Thoracic aorta (tissue), 2 donors: ENCODE results near the gene ECHDC1. TPM values are rescaled to one million over a fixed set of nuclear protein-coding genes. Genes with fewer than 3 reads are reported as not detected.

Experiments used
- ATAC-seq: fragments of 150-250 bp; one replicate; pipeline ENCODE4 v1.8.0; 2017; ENCODE audit warnings: low read depth; ENCODE audit not compliant: insufficient number of reproducible peaks, low FRiP score
- DNase-seq: peaks from one replicate; pipeline ENCODE4 v3.0.0-alpha.2; 2020; ENCODE audit warnings: low spot score
- H3K27ac ChIP-seq, 2 donors: fragments of 200-600 bp; sonication (generic); 1 replicate in 1 of 2; 2 replicates in 1 of 2; pipeline ENCODE4 v1.5.1; 2016; ENCODE audit warnings: mild to moderate bottlenecking in 2 of 2, moderate library complexity in 2 of 2
- H3K27me3 ChIP-seq: fragments of 200-600 bp; sonication (generic); replicated peaks from 2 replicates; pipeline ENCODE4 v1.6.0; 2016; ENCODE audit warnings: mild to moderate bottlenecking; ENCODE audit not compliant: insufficient read depth
- H3K36me3 ChIP-seq: fragments of 200-600 bp; sonication (generic); one replicate; pipeline ENCODE4 v1.5.1; 2016
- H3K4me1 ChIP-seq, 2 donors: fragments of 200-600 bp; sonication (generic); 1 replicate in 1 of 2; 2 replicates in 1 of 2; pipeline versions ENCODE4 v1.5.1 to v1.6.0; 2016; ENCODE audit warnings: low read depth in 2 of 2, mild to moderate bottlenecking in 1 of 2; ENCODE audit not compliant: control insufficient read depth in 1 of 2
- H3K4me3 ChIP-seq: fragments of 200-600 bp; sonication (generic); 2 replicates; pipeline ENCODE4 v1.5.1; 2016; ENCODE audit warnings: mild to moderate bottlenecking
- H3K9me3 ChIP-seq: fragments of 200-600 bp; sonication (generic); 2 replicates; pipeline ENCODE4 v1.5.1; 2016
- CTCF ChIP-seq: fragments of 200-600 bp; sonication (generic); IDR thresholded peaks from one replicate; pipeline ENCODE4 v1.5.1; 2019; ENCODE audit warnings: antibody characterized with exemption
- total RNA-seq, 2 donors: library from RNA; depleted of rRNA; stranded (reverse); fragments of >200 nt; gene quantifications; one replicate each; pipeline versions ENCODE4 v1.1.0 to v1.2.3, GENCODE V29; 2016

Gene ECHDC1
- total RNA-seq, 2 donors from 2014 or later: 29.9 to 52.9 TPM

GRCh38 chr6:127263481-127263880 is 79.9 kb downstream of the ECHDC1 start:
- no peak for ATAC-seq
- H3K36me3 ChIP-seq: no peaks in the 10 kb centered on the region
- H3K4me1 ChIP-seq: peaks cover 0 to 6% of the 10 kb centered on the region in 2 donors
- no peak overlapping the region for H3K27ac ChIP-seq
- no peaks in the 10 kb centered on the region for H3K9me3 ChIP-seq
- DNase-seq: no peak
- no peaks in the 10 kb centered on the region for H3K27me3 ChIP-seq
- TF ChIP-seq CTCF: no peak
- H3K4me3 ChIP-seq: no peak overlapping the region

- Histone ChIP-seq H3K27ac (no peak overlapping the region), H3K36me3 (no peaks in the 10 kb centered on the region), H3K4me1 (peaks cover 0 to 5% of the 10 kb centered on the region in 2 donors), H3K4me3 (no peak overlapping the region), H3K9me3 (no peaks in the 10 kb centered on the region), H3K27me3 (no peaks in the 10 kb centered on the region)
- no peak for TF ChIP-seq CTCF
- ATAC-seq: no peak
- DNase-seq: no peak
Observed at GRCh38 chr6:127262896-127263295, 80.5 kb downstream of the ECHDC1 start.

- Histone ChIP-seq H3K4me3 (no peak overlapping the region), H3K4me1 (no peaks in the 10 kb centered on the region), H3K27me3 (no peaks in the 10 kb centered on the region), H3K27ac (no peak overlapping the region), H3K9me3 (no peaks in the 10 kb centered on the region), H3K36me3 (no peaks in the 10 kb centered on the region)
- ATAC-seq (no peak), DNase-seq (no peak)
- TF ChIP-seq CTCF: no peak
Observed at GRCh38 chr6:127255286-127255685, 88.1 kb downstream of the ECHDC1 start.

- H3K9me3 ChIP-seq: no peaks in the 10 kb centered on the region
- DNase-seq: no peak
- no peak for TF ChIP-seq CTCF
- no peak overlapping the region for H3K4me3 ChIP-seq
- H3K36me3 ChIP-seq: no peaks in the 10 kb centered on the region
- H3K4me1 ChIP-seq: no peaks in the 10 kb centered on the region
- no peaks in the 10 kb centered on the region for H3K27me3 ChIP-seq
- ATAC-seq: no peak
- H3K27ac ChIP-seq: no peak overlapping the region
Observed at GRCh38 chr6:127249621-127250020, 93.8 kb downstream of the ECHDC1 start.

GRCh38 chr6:127247114-127248096 is 96.0 kb downstream of the ECHDC1 start:
- H3K9me3 ChIP-seq: no peaks in the 10 kb centered on the region

More at GRCh38 chr6:127247114-127248096, 96.0 kb downstream of the ECHDC1 start:
- no peaks in the 10 kb centered on the region for H3K27me3 ChIP-seq
- H3K4me3 ChIP-seq: no peak overlapping the region
- TF ChIP-seq CTCF: no peak
- no peak overlapping the region for H3K27ac ChIP-seq
- DNase-seq: no peak
- H3K4me1 ChIP-seq: no peaks in the 10 kb centered on the region
- ATAC-seq: no peak
- H3K36me3 ChIP-seq: no peaks in the 10 kb centered on the region
